Measurements from ENCODE around the gene CFAP91. TPM values are rescaled to one million over a fixed set of nuclear protein-coding genes. Genes with fewer than 3 reads are reported as not detected.

The CFAP91 gene
- total RNA-seq, 1 experiment from 2014 or later = 2.0 TPM

- DNase-seq (ENCODE audit: low read depth) = no peak
Measured at GRCh38 chr3:119741657-119742590, 39.1 kb downstream of the CFAP91 start.

GRCh38 chr3:119743921-119744320, 41.1 kb downstream of the CFAP91 start:
- no peak for DNase-seq (ENCODE audit: low read depth)

GRCh38 chr3:119745942-119746341, 43.1 kb downstream of the CFAP91 start:
- no peak for DNase-seq (ENCODE audit: low read depth)

- no peak for DNase-seq (ENCODE audit: low read depth)
Measured at GRCh38 chr3:119746423-119746822, 43.6 kb downstream of the CFAP91 start.

- DNase-seq (ENCODE audit: low read depth) = no peak
Measured at GRCh38 chr3:119747357-119747756, 44.5 kb downstream of the CFAP91 start.

DNA sequence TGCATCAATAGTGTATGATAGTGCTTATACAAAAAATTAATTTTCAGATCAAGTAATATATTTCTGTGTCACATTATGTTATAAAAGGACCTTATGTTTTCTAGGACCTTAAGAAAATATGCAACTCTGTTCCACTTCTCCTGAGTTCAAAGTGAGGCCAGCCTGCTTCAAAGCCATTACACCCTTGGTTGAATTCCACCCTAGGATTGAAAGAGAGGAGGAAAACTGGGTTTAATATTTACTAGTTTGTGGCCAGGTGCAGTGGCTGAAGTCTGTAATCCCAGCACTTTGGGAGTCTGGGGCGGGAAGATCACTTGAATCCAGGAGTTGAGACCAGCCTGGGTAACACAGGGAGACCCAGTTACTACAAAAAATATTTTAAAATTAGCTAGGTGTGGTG, 46.2 kb downstream of the CFAP91 start:
- DNase-seq (ENCODE audit: low read depth) = no peak

- no peak for DNase-seq (ENCODE audit: low read depth)
Measured at GRCh38 chr3:119751423-119751822, 48.6 kb downstream of the CFAP91 start.

Other genes with a start within 250 kb of the CFAP91 start
- 42.6 and 72.5 TPM in 2 replicates for gene TMEM39A, start 239.4 kb upstream of the CFAP91 start, total RNA-seq (2014; rRNA removed; shearing (Covaris generic))
- gene POGLUT1, start 234.1 kb upstream of the CFAP91 start, total RNA-seq (2014; rRNA removed; shearing (Covaris generic)) = 16.1 and 16.5 TPM in 2 replicates
- gene TIMMDC1, start 204.5 kb upstream of the CFAP91 start, total RNA-seq (2014; rRNA removed; shearing (Covaris generic)) = 62.5 and 80.1 TPM in 2 replicates
- gene CD80, start 143.4 kb upstream of the CFAP91 start, total RNA-seq (2014; rRNA removed; shearing (Covaris generic)) = not detected in 2 replicates
- 0.86 and 2.5 TPM in 2 replicates for gene ADPRH, start 123.5 kb upstream of the CFAP91 start, total RNA-seq (2014; rRNA removed; shearing (Covaris generic))
- not detected in 2 replicates for gene PLA1A, start 105.1 kb upstream of the CFAP91 start, total RNA-seq (2014; rRNA removed; shearing (Covaris generic))
- 0.17 TPM in 1 of 2 replicates, not detected in the other for gene POPDC2, start 42.4 kb upstream of the CFAP91 start, total RNA-seq (2014; rRNA removed; shearing (Covaris generic))
- 35.9 and 62.8 TPM in 2 replicates for gene COX17, start 25.6 kb upstream of the CFAP91 start, total RNA-seq (2014; rRNA removed; shearing (Covaris generic))
- gene NR1I2, start 79.1 kb downstream of the CFAP91 start, total RNA-seq (2014; rRNA removed; shearing (Covaris generic)) = 1.0 and 1.3 TPM in 2 replicates